Activated CD4-positive, CD25-positive, alpha-beta regulatory T cell (primary cell): ENCODE measurements around the gene DCUN1D3.

Experiments
- DNase-seq, 4 experiments: peaks; one replicate each; lab custom pipeline; 2025; lab: John Stamatoyannopoulos, UW

DCUN1D3 gene

DNA sequence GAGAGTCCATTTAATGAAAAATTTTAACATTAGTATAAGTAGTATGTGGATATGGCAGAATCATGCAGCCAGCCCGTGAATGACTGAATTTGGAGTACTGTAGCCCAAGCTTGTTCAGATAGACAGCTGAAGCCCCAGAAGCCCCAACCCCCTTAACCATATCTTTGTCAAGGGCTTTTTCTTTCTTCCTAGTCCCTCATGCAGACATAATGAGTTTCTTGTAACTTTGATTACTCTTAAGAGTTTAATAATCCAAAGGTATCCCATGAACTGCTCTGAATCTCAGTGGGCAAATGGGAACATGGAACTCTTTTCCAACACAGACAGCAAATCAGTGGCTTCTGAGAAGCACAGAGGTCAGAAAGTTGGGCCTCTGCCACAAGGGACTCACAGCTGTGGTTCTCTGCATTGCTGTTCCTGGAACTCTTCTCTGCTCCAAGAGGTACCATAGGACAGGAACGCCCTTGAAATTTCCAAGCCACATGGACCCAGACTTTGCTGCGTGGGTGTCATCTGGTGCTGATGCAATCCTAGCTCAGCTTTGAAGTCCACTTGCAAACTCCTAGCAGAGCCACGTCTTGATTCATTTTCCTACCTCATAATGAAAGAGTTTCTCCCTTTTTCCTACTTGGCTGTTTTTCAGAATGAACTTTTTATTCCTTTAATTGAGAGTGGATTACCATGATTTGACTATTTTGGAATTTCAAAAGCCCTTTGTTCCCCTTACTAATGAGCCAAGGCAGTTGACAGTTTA lies 18.5 kb upstream of the DCUN1D3 start:
- DNase-seq = no peak

GRCh38 chr16:20916942-20917341 lies 16.8 kb upstream of the DCUN1D3 start:
- DNase-seq = no peak

- DNase-seq = no peak
Measured at GRCh38 chr16:20916289-20916688, 16.1 kb upstream of the DCUN1D3 start.

DNA sequence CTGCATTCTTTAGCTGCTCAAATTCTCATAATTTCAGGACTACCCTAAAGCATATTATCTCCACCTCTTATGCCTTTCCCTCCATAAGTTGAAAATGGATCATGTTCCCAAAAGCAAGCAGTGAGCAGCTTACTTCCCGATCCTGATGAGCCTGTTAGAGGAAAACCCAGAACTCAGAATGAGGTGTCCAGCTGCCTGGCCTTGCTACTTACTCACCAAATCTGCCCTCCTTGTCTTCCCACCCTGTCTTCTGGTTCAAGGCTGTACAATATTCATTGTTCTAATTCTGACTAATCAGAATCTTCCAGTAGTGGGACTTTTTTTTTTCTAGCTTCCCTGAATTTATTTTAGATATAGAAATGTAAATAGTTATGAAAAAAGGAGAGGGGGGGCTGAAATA lies 11.2 kb upstream of the DCUN1D3 start:
- DNase-seq = no peak

DNA sequence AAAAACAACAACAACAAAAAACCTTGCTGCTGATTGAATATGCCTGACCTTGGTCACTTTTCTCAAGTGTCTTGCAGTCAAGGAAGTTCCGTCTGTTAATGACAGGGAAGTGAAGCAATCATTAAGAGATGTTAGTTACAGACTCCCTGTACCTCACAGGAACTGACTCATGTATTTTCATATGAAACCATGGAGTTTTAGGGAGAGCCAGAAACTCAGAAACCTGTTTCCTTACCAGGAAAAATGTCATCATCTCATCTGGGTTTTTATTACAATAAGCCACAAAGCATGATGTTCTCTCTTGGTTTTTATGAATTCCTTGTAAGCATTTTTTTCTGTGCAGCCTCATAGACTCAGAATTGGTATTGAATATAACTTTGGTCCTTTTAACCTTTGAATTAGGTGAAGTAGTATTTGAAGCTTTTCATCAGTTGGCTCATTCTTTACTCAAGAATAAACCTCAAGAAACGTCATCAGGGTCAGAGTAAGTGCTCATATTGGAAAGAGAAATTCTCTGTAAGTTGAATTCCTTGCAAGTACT lies 10.7 kb upstream of the DCUN1D3 start:
- DNase-seq = no peak

DNA sequence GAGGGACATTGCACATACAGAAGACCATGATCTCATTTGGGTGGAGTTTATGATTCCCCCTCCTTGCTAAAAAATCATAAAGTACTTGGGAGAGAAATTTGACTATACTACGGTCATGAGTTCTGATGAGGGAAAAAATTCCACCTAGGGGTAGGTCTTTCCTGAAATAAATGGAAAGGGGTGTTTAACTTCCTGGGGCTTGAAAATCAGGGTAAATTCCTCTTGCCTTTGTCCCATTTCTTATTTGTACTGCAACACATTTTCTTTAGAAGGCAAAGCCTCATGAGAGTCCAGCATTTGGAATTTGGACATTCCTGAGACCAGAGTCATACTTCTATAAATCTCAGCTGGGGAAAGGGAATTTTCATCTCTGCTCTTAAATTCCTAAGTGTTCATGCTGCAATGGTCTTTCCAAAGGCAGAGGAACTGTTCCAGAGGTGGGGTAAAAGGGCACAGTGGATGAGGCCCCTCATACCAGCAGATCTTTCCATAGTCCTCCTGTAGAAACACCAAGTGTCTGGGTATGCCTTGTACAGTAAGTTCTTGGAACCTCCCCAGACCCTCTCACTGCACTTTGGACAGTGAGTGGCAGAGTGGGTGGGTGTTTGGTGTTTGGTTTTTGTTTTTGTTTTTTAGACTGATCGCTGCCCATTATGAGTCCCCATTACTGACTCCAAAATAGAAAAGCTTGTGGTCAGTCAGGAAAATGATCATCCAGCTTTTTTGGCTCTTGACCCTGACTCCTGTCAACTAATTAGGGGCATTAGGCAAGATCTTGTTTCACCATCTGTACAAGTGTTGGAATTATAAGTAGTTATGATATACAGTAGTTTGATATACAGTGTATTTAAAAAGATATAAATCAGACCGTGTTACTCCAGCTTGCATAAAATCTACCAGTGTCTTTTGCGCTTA lies 6.4 kb upstream of the DCUN1D3 start:
- no peak for DNase-seq

- DNase-seq = no peak
Measured at GRCh38 chr16:20905576-20905975, 5.4 kb upstream of the DCUN1D3 start.

GRCh38 chr16:20904507-20905081 lies 4.4 kb upstream of the DCUN1D3 start:
- no peak for DNase-seq

DNA sequence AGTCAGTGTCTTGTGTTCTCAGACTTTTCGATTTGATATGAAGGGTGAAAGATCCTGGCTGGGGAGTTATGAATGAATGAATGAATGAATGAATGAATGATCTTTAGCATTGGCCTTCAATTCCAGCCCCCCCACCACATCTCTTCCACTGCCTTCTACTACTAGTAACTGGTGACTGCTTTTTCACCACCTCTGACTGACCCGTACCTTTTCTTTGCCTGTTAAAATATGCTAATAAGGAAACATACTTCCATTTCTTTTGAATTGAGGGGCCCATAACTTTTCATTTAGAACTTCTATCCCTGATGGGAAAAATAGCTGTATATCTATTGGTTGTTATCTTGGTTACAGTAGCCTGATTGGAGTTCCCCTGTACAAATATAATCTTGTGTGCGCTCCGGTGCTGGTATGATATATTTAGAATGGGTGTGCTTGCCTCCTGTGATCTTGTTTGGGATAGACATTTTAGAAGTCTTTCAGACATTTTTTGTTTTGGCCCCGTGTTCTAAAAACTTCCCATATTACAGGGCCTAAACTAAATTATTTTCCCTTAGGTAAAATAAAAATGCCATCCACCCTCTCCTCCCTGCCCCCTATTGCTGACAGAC lies 3.8 kb upstream of the DCUN1D3 start:
- DNase-seq = no peak

DNA sequence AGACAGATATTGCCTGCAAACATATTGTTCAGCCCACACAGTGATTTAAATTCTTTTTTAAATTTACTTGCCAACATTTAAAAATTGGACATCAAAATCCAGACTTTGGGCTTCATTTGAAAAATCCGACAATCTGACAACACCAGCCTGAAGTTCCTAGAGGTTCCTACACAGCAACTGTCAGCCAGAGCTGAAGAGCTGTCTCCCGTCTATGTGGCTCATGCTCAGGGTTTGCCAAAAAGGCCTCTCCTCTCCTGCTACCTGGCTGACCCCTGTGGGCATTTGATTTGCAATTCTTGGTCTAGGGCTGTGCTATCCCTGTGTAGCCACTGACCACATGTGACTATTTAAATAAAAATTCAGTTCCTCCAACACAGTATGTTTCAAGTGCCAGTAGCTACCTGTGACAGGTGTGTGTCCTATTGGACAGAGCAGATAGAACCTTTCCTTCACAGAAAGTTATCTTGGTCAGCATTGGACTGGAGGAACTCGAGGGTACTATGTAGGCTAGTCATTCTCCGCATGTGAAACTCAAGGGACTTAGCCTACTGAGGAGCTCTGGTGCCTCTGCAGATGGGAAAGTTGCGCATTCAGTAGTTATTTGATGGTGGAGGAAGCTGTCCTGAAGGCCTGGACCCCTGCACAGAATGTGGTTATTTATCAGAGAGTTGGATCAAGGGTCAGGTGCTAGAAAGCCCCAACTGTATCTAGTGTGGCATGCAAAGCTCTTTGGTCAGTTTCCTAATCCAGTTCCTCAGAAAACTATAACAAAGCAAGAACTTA lies 3.1 kb upstream of the DCUN1D3 start:
- DNase-seq = no peak

GRCh38 chr16:20902426-20902825 lies 2.3 kb upstream of the DCUN1D3 start:
- no peak for DNase-seq

- no peak for DNase-seq
Measured at GRCh38 chr16:20901436-20902112, 1.4 kb upstream of the DCUN1D3 start.

GRCh38 chr16:20901068-20901435 lies 894 bp upstream of the DCUN1D3 start:
- DNase-seq = no peak

GRCh38 chr16:20899477-20900298 lies 470 bp downstream of the DCUN1D3 start:
- no peak for DNase-seq

- no peak for DNase-seq
Measured at GRCh38 chr16:20899071-20899470, 1.1 kb downstream of the DCUN1D3 start.

DNA sequence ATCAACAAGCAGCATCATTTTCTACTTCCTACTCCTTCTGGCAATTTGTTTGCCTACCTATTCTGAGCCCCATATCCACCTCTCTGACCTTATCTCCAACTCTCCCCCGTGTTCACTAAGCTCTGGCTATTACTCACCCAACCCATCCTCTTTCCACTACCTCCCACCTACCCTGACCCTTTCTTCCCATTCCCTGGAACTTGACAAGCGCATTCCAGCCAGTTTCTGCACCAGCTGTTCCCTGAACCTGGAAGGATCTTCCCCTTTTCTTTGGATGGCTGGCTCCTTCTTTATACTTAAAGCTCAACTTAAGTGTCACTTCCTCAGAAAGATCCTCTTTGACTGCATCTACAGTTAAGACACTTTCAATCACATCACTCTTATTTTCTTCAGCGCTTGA lies 2.2 kb downstream of the DCUN1D3 start:
- no peak for DNase-seq

- DNase-seq = no peak
Measured at GRCh38 chr16:20897253-20897897, 2.8 kb downstream of the DCUN1D3 start.

- DNase-seq = no peak
Measured at GRCh38 chr16:20894388-20894787, 5.8 kb downstream of the DCUN1D3 start.

DNA sequence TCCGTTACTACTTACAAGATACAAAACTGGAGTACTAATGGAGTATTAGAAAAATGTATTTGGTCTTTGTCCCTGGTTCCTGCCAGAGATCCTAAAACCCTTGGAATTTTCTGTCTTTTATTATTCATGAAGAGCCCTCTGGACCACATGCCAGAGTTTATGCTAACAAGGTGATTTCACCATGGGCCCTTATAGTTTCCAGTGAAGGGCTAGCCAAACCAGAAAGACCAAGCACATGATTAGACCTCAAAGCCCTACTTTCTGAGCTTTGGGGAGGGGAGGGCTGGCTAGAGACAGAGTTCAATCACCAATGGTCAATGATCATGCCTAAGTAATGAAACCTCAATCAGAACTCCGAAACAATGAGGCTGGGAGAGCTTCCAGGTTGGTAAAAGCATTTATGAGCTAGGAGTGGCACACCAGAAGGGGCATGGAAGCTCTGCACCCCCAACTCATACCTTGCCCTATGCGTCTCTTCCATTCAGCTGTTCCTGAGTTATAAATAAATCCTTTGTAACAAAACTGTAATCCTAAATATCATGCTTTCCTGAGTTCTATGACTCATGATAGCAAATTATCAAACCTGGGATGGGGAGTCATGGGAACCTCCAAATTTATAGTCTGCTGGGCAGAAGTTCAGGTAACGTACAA lies 10.4 kb downstream of the DCUN1D3 start:
- DNase-seq = no peak
